Calu3 (cell line): ENCODE data around the gene DGKG. TPM values are rescaled to one million over a fixed set of nuclear protein-coding genes. Genes with fewer than 3 reads are reported as not detected.

Experiments used
- BruUV-seq: library from RNA; stranded (reverse); fragments of 400-500 nt; replicated peaks from 2 replicates; lab custom pipeline; 2021; lab: Mats Ljungman, UMichigan
- CTCF ChIA-PET: fragments of 300-600 bp; sonication (Branson Sonifier 250); formaldehyde crosslinking; loops from one replicate; lab custom pipeline; 2022; ENCODE audit warnings: antibody characterized with exemption; lab: Charles Lee
- DNase-seq: peaks from one replicate; pipeline ENCODE4 v3.0.0; 2022
- H3K27ac Mint-ChIP-seq: one replicate; pipeline ENCODE4 v1.8.0; 2022; ENCODE audit warnings: mixed read lengths; ENCODE audit not compliant: unreplicated experiment
- H3K27me3 Mint-ChIP-seq: one replicate; pipeline ENCODE4 v1.8.0; 2022; ENCODE audit warnings: mixed read lengths; ENCODE audit not compliant: unreplicated experiment
- H3K36me3 Mint-ChIP-seq: one replicate; pipeline ENCODE4 v1.8.0; 2022; ENCODE audit warnings: mild to moderate bottlenecking, moderate library complexity, mixed read lengths; ENCODE audit not compliant: insufficient read depth, unreplicated experiment
- H3K4me1 Mint-ChIP-seq: one replicate; pipeline ENCODE4 v1.8.0; 2022; ENCODE audit warnings: mild to moderate bottlenecking, low read depth, mixed read lengths; ENCODE audit not compliant: unreplicated experiment
- H3K4me3 Mint-ChIP-seq: one replicate; pipeline ENCODE4 v1.8.0; 2022; ENCODE audit warnings: mild to moderate bottlenecking, low read depth, moderate library complexity, mixed read lengths; ENCODE audit not compliant: unreplicated experiment
- H3K9me3 Mint-ChIP-seq: one replicate; pipeline ENCODE4 v1.8.0; 2022; ENCODE audit warnings: low read depth, mixed read lengths; ENCODE audit not compliant: unreplicated experiment
- CTCF ChIP-seq: fragments of 200-600 bp; IDR thresholded peaks from one replicate; pipeline ENCODE4 v1.8.0; 2022; ENCODE audit warnings: antibody characterized with exemption; ENCODE audit not compliant: unreplicated experiment
- intact Hi-C: fragments of 100-400 bp; cut with micrococcal nuclease; formaldehyde crosslinking; loops from one replicate; pipeline ENCODE4 v1.10.0; 2022; ENCODE audit not compliant: unreplicated experiment
- total RNA-seq: library from RNA; stranded (reverse); gene quantifications from 2 replicates; pipeline ENCODE4 v1.2.3, GENCODE V29; 2022

DGKG gene
- total RNA-seq, 1 experiment from 2014 or later: 5.7 TPM

GRCh38 chr3:186327912-186328487, 34.0 kb downstream of the DGKG start:
- intact Hi-C loops: no loop called here
- DNase-seq: no peak
- no peak for TF ChIP-seq CTCF
- Mint-ChIP-seq H3K36me3 (no peaks in the 10 kb centered on the region), H3K27me3 (peaks cover 100% of the 10 kb centered on the region), H3K9me3 (no peaks in the 10 kb centered on the region), H3K4me3 (no peak overlapping the region), H3K27ac (no peak overlapping the region), H3K4me1 (no peaks in the 10 kb centered on the region)
- BruUV-seq: no TSS peak
- CTCF ChIA-PET: interaction anchor here (0.6 to 1.4 kb wide), 5 partner anchors 9 to 1935 kb away, joined by 3 read pairs; no protein-coding TSS in a partner anchor

- Mint-ChIP-seq H3K27ac (no peak overlapping the region), H3K4me3 (no peak overlapping the region)
- no peak for TF ChIP-seq CTCF
Measured at GRCh38 chr3:186322761-186323160, 39.3 kb downstream of the DGKG start.

GRCh38 chr3:186321746-186322145, 40.3 kb downstream of the DGKG start:
- Mint-ChIP-seq H3K4me3 (no peak overlapping the region), H3K27me3 (peaks cover 95% of the 10 kb centered on the region), H3K27ac (no peak overlapping the region), H3K36me3 (no peaks in the 10 kb centered on the region), H3K4me1 (no peaks in the 10 kb centered on the region), H3K9me3 (no peaks in the 10 kb centered on the region)
- intact Hi-C loops: no loop called here
- no TSS peak for BruUV-seq
- no peak for TF ChIP-seq CTCF
- no peak for DNase-seq
- CTCF ChIA-PET: no interaction called here

More at GRCh38 chr3:186322761-186323160, 39.3 kb downstream of the DGKG start:
- BruUV-seq: no TSS peak
- Mint-ChIP-seq H3K9me3 (no peaks in the 10 kb centered on the region), H3K36me3 (no peaks in the 10 kb centered on the region), H3K27me3 (peaks cover 95% of the 10 kb centered on the region), H3K4me1 (no peaks in the 10 kb centered on the region)
- CTCF ChIA-PET: interaction anchor here (1.0 kb wide), 1 partner anchor 15 kb away, joined by 6 read pairs; no protein-coding TSS in a partner anchor
- intact Hi-C loops: no loop called here
- no peak for DNase-seq

GRCh38 chr3:186320862-186321568, 41.0 kb downstream of the DGKG start:
- H3K36me3 Mint-ChIP-seq: no peaks in the 10 kb centered on the region
- intact Hi-C loops: no loop called here
- no TSS peak for BruUV-seq
- DNase-seq: no peak
- peaks cover 92% of the 10 kb centered on the region for H3K27me3 Mint-ChIP-seq
- H3K4me3 Mint-ChIP-seq: no peak overlapping the region
- no peaks in the 10 kb centered on the region for H3K9me3 Mint-ChIP-seq
- CTCF ChIA-PET: no interaction called here
- H3K4me1 Mint-ChIP-seq: no peaks in the 10 kb centered on the region
- H3K27ac Mint-ChIP-seq: no peak overlapping the region
- TF ChIP-seq CTCF: no peak
